ENCODE data around the gene GDF2.

Gene GDF2

DNA sequence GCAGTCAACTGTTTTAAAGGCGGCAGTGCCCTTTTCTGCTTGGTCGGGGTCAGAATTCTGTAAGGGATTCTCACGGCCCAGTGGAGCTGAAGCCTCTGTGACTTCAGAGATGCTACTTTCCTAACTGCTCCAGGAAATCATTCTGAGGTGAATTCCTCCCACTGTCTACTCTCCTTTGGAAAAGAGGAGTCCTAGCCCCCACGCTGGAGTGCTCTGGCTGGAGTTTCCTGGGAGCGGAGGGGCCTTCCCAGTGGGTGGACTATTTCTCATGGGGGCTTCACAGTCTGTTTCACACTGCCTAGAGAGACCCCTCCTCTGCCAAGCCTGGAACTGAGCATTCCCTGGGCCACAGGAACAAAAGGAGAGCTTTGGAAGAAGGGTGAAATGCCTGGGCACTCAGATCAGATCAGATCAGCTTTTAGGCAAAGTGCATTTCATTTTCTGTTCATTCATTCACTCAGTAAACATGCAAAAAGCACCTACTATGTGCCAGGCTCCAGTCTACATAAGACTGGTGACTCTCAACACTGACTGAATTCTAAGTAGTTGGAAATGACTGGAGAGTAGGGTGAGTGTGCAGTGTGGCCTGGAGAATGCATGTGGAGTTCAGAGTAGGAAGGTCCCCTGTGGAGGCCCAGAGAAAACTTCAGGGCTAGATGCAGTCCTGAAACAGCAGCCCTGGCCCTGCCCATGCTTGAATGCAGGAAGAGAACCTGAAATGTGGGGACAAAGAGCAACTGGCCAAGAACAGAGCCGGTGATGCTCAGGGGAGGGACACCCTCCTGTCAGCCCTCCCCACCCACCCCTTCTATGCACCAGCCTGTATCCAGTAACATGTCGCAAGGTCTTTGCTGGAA lies 49.6 kb downstream of the GDF2 start:
- DNase-seq, result no peak

DNA sequence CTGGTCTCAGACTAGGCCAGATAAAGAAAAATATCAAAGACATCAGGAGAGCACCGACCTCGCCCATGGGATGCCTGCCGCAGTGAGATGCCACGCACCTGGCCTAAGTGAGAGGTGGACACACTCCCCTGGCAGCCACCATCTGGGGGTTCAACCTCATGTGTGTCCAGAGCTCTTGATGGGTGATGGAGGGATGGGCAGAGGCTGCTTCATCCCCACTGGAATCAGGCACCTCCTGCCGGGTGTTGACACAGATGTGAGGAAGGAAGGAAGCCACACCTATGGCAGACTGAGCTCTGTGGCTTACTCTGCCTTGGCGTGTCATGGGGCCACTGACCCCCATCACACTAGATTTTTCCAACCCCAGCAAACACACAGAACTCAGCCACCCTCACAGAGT lies 50.5 kb downstream of the GDF2 start:
- DNase-seq, result no peak

DNA sequence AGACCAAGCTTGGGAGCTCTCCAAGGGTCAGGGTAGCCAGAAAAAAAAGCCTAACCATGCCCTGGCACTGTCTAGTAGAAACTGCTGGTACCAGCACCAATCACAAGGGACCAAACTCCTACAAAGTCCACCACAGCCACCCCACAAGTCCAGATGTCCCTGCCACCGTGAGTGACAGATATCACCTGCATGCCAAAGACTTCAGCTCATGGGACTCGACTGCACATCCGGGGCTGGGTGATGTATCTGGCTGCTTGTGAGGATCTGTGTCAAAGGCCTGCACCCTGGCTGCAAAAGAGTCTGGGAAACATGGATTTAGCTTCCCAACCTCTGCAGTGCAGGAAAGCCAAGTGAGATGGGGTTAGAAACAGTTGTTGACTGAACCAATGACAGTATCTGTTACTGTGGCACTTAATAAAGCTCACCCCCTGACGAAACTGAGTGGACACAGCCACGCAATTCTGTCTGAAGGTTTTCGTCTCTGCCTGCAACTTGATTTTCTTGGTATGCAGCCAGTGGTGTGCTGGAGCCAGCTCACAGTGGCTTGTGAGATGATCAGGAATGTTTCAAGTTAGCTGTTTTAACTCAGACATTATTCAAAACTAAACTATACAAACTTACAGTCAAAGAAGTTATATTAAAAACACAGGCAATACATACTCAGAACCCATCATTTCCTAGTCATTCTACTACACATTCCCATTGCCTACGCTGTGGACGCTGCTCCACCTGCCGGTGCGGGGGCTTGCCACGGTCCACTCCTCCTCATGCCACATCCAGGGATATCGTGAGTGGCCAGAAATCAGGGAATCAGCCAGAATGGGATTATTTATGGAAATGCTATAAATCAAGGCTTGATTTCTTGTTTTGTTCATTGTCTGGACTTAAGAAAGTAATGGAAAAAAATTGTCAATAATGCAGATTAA lies 52.6 kb downstream of the GDF2 start:
- DNase-seq, result no peak

GRCh38 chr10:47376522-47377220 lies 54.4 kb downstream of the GDF2 start:
- no peak for DNase-seq

Data from NCI-H345 (cell line).